Mucosa of descending colon (tissue), 3 donors: ENCODE measurements around the gene PABPN1L. TPM values are rescaled to one million over a fixed set of nuclear protein-coding genes. Genes with fewer than 3 reads are reported as not detected.

Experiments
- ATAC-seq: fragments of 200-7000 bp; cut with Tn5 transposase; one replicate; pipeline ENCODE4 v1.9.1; 2020; ENCODE audit warnings: mild to moderate bottlenecking, moderate library complexity
- DNase-seq, 3 donors: peaks; one replicate each; pipeline ENCODE4 v3.0.0-alpha.2; 2020
- H3K36me3 ChIP-seq: fragments of 200-600 bp; one replicate; pipeline ENCODE4 v1.8.0; 2021; ENCODE audit warnings: low read depth, mild to moderate bottlenecking
- H3K4me1 ChIP-seq: fragments of 200-600 bp; one replicate; pipeline ENCODE4 v1.8.0; 2021; ENCODE audit warnings: low read depth, mild to moderate bottlenecking
- H3K4me3 ChIP-seq: fragments of 200-600 bp; one replicate; pipeline ENCODE4 v1.8.0; 2021; ENCODE audit warnings: mild to moderate bottlenecking
- H3K9me3 ChIP-seq: fragments of 200-600 bp; one replicate; pipeline ENCODE4 v1.8.0; 2021; ENCODE audit warnings: mild to moderate bottlenecking
- CTCF ChIP-seq: fragments of 200-600 bp; IDR thresholded peaks from one replicate; pipeline ENCODE4 v1.8.0; 2022; ENCODE audit warnings: antibody characterized with exemption, mild to moderate bottlenecking
- intact Hi-C, 2 donors: fragments of 100-400 bp; cut with DNase I in 1 of 2; cut with micrococcal nuclease in 1 of 2; formaldehyde crosslinking; loops; one replicate each; pipeline versions ENCODE4 v1.11.0 to v1.11.1; 2022; cut with DNase I, micrococcal nuclease
- total RNA-seq, 3 donors: library from RNA; stranded (reverse); fragmentation: NEBNext Ultra II Directional in 2 of 3; extraction: Animal tissue kit (Norgen Biotek cat#: 25700) in 2 of 3; gene quantifications; one replicate each; pipeline versions ENCODE4 v1.2.1 to v1.2.4, GENCODE V29; 2021 to 2023
- donor health status: DM: no; HTN: no; CAD: no; lungs with moderate emphysema.
- donor health status: DM: no; HTN: no; CAD: no.
- donor health status: DM: no; HTN: yes; CAD: no.

Gene PABPN1L
- total RNA-seq, 3 donors from 2014 or later, result not detected

GRCh38 chr16:88888461-88889387, 22.3 kb upstream of the PABPN1L start:
- intact Hi-C loops, result no loop called here
- no peak for TF ChIP-seq CTCF
- DNase-seq (peak in 1 of 3 donors; percentile 16), ATAC-seq (peak; percentile 28)
- Histone ChIP-seq H3K4me3 (no peak overlapping the region), H3K9me3 (no peaks in the 10 kb centered on the region), H3K36me3 (no peaks in the 10 kb centered on the region), H3K4me1 (no peaks in the 10 kb centered on the region)

DNA sequence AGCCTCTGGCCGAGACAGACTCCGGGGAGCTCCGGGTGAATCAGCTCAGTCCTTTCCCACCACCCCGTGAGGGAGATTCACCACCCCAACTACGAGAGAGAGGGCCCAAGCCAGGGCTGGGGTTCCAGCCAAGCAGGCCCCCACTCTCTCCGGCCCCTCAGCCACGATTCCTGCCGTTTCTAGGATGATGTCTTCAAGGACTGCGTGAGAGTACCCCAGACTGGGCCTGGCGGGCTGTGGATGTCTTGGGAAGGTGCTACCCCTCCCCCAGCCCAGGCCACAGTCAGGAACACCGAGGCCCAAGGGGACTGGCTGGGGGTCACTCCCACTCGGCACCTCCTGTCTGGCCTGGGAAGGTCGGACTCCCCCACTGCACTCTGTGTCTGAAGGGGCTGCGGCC, 21.6 kb upstream of the PABPN1L start:
- no peaks in the 10 kb centered on the region for H3K9me3 ChIP-seq
- ATAC-seq (no peak), DNase-seq (no peak)
- TF ChIP-seq CTCF, result no peak
- no peak overlapping the region for H3K4me3 ChIP-seq
- intact Hi-C loops, result no loop called here
- H3K4me1 ChIP-seq, result no peaks in the 10 kb centered on the region
- no peaks in the 10 kb centered on the region for H3K36me3 ChIP-seq

DNA sequence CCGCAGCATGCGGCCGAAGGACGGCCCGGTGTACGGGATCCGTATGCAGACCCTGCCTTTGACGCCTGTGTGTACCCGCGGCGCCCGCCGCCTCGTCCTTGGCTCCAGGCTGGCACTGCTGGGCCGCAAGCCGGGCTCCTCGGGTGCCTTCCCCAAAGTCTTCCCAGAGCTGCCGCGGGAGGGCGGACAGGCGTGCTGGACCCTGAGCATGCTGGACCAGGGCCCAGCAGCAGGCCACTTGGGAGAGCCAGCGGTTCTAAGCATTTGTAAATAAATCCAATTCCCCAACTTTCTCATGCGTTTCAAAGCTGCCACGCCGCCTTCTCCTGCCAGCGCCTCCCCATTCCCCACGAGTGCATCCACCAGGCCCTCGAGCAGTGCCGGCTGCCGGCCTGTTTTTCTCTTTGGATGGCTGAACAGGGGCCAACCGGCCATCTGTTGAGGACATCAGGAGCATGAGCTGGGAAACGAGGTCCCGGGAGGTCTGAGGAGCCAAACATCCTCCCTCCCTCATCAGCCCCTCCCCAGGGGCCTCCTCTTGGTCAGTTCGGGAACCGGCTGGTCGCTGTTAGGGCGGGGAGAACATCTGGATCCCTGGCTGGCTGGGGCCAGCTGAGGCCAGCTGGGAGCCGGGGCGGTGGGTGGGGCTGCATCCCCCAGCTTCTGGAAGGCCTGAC, 20.5 kb upstream of the PABPN1L start:
- no peak for TF ChIP-seq CTCF
- Histone ChIP-seq H3K36me3 (no peaks in the 10 kb centered on the region), H3K4me3 (no peak overlapping the region), H3K9me3 (no peaks in the 10 kb centered on the region), H3K4me1 (no peaks in the 10 kb centered on the region)
- DNase-seq (peak; percentile 70 to 81 (median 73)), ATAC-seq (peak; percentile 30)
- intact Hi-C loops, result no loop called here

- DNase-seq (no peak), ATAC-seq (no peak)
- Histone ChIP-seq H3K4me3 (no peak overlapping the region), H3K9me3 (no peaks in the 10 kb centered on the region), H3K4me1 (peaks cover 3% of the 10 kb centered on the region), H3K36me3 (no peaks in the 10 kb centered on the region)
- intact Hi-C loops, result no loop called here
- no peak for TF ChIP-seq CTCF
Observed at GRCh38 chr16:88886420-88886844, 20.0 kb upstream of the PABPN1L start.

GRCh38 chr16:88885693-88886280, 19.3 kb upstream of the PABPN1L start:
- H3K9me3 ChIP-seq, result no peaks in the 10 kb centered on the region
- ATAC-seq (no peak), DNase-seq (no peak)
- no peak overlapping the region for H3K4me3 ChIP-seq
- TF ChIP-seq CTCF, result no peak
- intact Hi-C loops, result no loop called here
- H3K4me1 ChIP-seq, result peaks cover 8% of the 10 kb centered on the region
- H3K36me3 ChIP-seq, result no peaks in the 10 kb centered on the region
